ENCODE results near the gene GREM1. TPM values are rescaled to one million over a fixed set of nuclear protein-coding genes. Genes with fewer than 3 reads are reported as not detected.

Gene GREM1
- total and polyA plus RNA-seq, 4 experiments from 2014 or later = not detected

DNA sequence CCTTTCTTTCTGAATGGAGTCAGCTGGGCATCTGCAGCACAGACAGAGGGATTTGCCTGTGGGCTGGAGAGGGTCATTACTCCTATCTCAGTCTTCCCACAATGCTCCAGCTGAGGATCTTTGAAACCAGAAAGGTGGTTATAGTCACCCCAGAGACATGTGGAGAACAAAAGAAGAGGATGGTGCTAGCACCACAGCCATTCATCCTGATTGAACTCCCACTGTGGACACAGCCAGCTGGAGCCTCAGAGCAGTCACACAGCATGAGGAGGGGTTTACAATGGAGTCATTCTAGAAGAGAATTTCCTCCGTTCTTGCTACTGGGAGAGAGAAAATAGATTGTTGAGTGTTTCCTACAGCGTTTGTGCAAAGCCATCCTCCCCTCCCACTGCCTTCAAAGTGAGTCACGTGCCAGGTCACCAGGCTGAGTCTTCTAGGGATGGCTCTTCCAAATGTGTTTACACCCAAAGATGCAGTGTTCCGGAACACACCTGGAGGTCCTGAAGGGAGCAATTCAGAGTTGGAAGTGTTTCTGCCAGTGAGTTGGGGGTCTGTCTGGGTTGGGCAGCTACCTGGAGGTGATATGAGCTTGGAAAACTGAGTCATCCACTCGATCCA is 18.9 kb upstream of the GREM1 start:
- no peaks in the 10 kb centered on the region for H3K4me1 Mint-ChIP-seq
- H3K36me3 Mint-ChIP-seq = no peaks in the 10 kb centered on the region
- no peak overlapping the region for H3K27ac Mint-ChIP-seq
- Histone ChIP-seq H3K9me3 (ENCODE audit: control insufficient read depth in 1 of 2, low read length in 2 of 2) (no peaks in the 10 kb centered on the region), H3K4me3 (ENCODE audit: low read length in 2 of 2) (no peak overlapping the region), H3K27me3 (ENCODE audit: insufficient read depth, low read length) (no peaks in the 10 kb centered on the region), H3K4me1 (ENCODE audit: insufficient read depth, low read length) (no peaks in the 10 kb centered on the region), H3K27ac (ENCODE audit: low read depth, low read length) (no peak overlapping the region), H3K36me3 (ENCODE audit: insufficient read depth, low read length) (no peaks in the 10 kb centered on the region)
- ChIA-PET POLR2A (ENCODE audit: partially characterized antibody) (no interaction called here), CTCF (ENCODE audit: partially characterized antibody) (no interaction called here)
- intact Hi-C loops (cut with micrococcal nuclease) = no loop called here
- peaks cover 5 to 7% of the 10 kb centered on the region in 2 donors for H3K27me3 Mint-ChIP-seq
- DNase-seq = no peak
- no peaks in the 10 kb centered on the region for H3K9me3 Mint-ChIP-seq
- H3K4me3 Mint-ChIP-seq = no peak overlapping the region

GRCh38 chr15:32700501-32701150 is 17.2 kb upstream of the GREM1 start:
- no peaks in the 10 kb centered on the region for H3K9me3 Mint-ChIP-seq
- no peaks in the 10 kb centered on the region for H3K27me3 ChIP-seq (ENCODE audit: insufficient read depth, low read length)
- CTCF ChIA-PET (ENCODE audit: partially characterized antibody) = no interaction called here
- POLR2A ChIA-PET (ENCODE audit: partially characterized antibody) = no interaction called here
- no peak overlapping the region for H3K4me3 Mint-ChIP-seq
- no peaks in the 10 kb centered on the region for H3K9me3 ChIP-seq (ENCODE audit: control insufficient read depth in 1 of 2, low read length in 2 of 2)
- H3K4me1 ChIP-seq (ENCODE audit: insufficient read depth, low read length) = no peaks in the 10 kb centered on the region
- H3K4me1 Mint-ChIP-seq = no peaks in the 10 kb centered on the region
- no peaks in the 10 kb centered on the region for H3K36me3 ChIP-seq (ENCODE audit: insufficient read depth, low read length)
- H3K27me3 Mint-ChIP-seq = peaks cover 8 to 11% of the 10 kb centered on the region in 2 donors
- no peak overlapping the region for H3K27ac Mint-ChIP-seq
- no peak for DNase-seq
- H3K36me3 Mint-ChIP-seq = no peaks in the 10 kb centered on the region
- H3K27ac ChIP-seq (ENCODE audit: low read depth, low read length) = no peak overlapping the region
- H3K4me3 ChIP-seq (ENCODE audit: low read length in 2 of 2) = no peak overlapping the region
- intact Hi-C loops (cut with micrococcal nuclease) = no loop called here

DNA sequence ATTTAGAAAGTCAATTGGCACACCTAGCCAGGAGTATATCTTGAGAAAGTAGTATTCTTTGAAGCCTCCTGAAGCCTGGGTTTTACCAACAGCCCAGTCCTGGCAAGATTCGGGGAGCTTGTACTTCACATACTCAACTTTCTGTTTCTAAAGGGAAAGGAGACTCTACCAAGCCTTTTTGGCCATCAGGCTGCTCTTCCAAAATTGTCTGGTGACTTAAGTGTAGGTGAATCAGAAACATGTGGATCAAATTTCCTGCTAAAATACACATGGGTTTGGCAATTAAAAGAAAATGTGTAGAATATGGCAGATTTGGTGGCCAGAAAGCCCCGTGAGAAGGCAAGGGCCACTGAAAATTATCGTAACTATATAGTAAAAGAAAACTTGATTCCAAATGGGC is 15.9 kb upstream of the GREM1 start:
- Mint-ChIP-seq H3K27ac (no peak overlapping the region), H3K9me3 (no peaks in the 10 kb centered on the region), H3K36me3 (no peaks in the 10 kb centered on the region), H3K27me3 (peaks cover 11 to 12% of the 10 kb centered on the region in 2 donors), H3K4me1 (no peaks in the 10 kb centered on the region), H3K4me3 (no peak overlapping the region)
- Histone ChIP-seq H3K4me1 (ENCODE audit: insufficient read depth, low read length) (no peaks in the 10 kb centered on the region), H3K4me3 (ENCODE audit: low read length in 2 of 2) (no peak overlapping the region), H3K9me3 (ENCODE audit: control insufficient read depth in 1 of 2, low read length in 2 of 2) (no peaks in the 10 kb centered on the region), H3K27ac (ENCODE audit: low read depth, low read length) (no peak overlapping the region), H3K36me3 (ENCODE audit: insufficient read depth, low read length) (no peaks in the 10 kb centered on the region), H3K27me3 (ENCODE audit: insufficient read depth, low read length) (no peaks in the 10 kb centered on the region)
- no peak for DNase-seq
- ChIA-PET POLR2A (ENCODE audit: partially characterized antibody) (no interaction called here), CTCF (ENCODE audit: partially characterized antibody) (no interaction called here)
- intact Hi-C loops (cut with micrococcal nuclease) = no loop called here

- Histone ChIP-seq H3K4me1 (ENCODE audit: insufficient read depth, low read length) (no peaks in the 10 kb centered on the region), H3K36me3 (ENCODE audit: insufficient read depth, low read length) (no peaks in the 10 kb centered on the region), H3K9me3 (ENCODE audit: control insufficient read depth in 1 of 2, low read length in 2 of 2) (no peaks in the 10 kb centered on the region), H3K4me3 (ENCODE audit: low read length in 2 of 2) (no peak overlapping the region), H3K27ac (ENCODE audit: low read depth, low read length) (no peak overlapping the region), H3K27me3 (ENCODE audit: insufficient read depth, low read length) (no peaks in the 10 kb centered on the region)
- POLR2A ChIA-PET (ENCODE audit: partially characterized antibody) = no interaction called here
- H3K4me3 Mint-ChIP-seq = no peak overlapping the region
- intact Hi-C loops (cut with micrococcal nuclease) = no loop called here
- no peak for DNase-seq
- H3K36me3 Mint-ChIP-seq = no peaks in the 10 kb centered on the region
- CTCF ChIA-PET (ENCODE audit: partially characterized antibody) = interaction anchor here (0.9 kb wide), 1 partner anchor 42 kb away, joined by 3 read pairs; no protein-coding TSS in a partner anchor
- H3K9me3 Mint-ChIP-seq = peaks cover 0 to 2% (median 0%) of the 10 kb centered on the region in 8 donors
- no peaks in the 10 kb centered on the region for H3K4me1 Mint-ChIP-seq
- no peak overlapping the region for H3K27ac Mint-ChIP-seq
- H3K27me3 Mint-ChIP-seq = peaks cover 14 to 21% of the 10 kb centered on the region in 2 donors
Observed at GRCh38 chr15:32704395-32704981, 13.3 kb upstream of the GREM1 start.

DNA sequence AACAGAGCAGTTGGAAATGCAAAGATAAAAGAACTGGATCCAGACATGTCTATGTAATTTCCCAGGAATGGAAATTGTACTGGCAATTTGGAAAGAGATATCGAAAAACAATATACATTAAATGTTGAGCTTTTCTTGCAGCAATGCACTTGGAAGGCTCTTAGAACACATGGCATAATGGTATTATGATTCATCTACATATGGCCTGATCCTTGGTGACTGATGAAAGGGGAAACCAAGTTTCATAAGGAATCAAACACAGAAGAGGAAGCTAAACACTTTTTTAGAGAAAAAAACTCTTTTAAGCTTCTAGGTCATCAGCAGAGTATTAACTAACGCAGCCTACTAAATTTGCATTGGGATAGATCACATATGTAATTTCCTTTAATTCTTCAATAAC is 12.4 kb upstream of the GREM1 start:
- H3K4me1 ChIP-seq (ENCODE audit: insufficient read depth, low read length) = no peaks in the 10 kb centered on the region
- POLR2A ChIA-PET (ENCODE audit: partially characterized antibody) = no interaction called here
- intact Hi-C loops (cut with micrococcal nuclease) = no loop called here
- H3K4me3 ChIP-seq (ENCODE audit: low read length in 2 of 2) = no peak overlapping the region
- no peak overlapping the region for H3K27ac Mint-ChIP-seq
- no peak overlapping the region for H3K27ac ChIP-seq (ENCODE audit: low read depth, low read length)
- H3K4me1 Mint-ChIP-seq = no peaks in the 10 kb centered on the region
- H3K4me3 Mint-ChIP-seq = no peak overlapping the region
- H3K36me3 ChIP-seq (ENCODE audit: insufficient read depth, low read length) = no peaks in the 10 kb centered on the region
- CTCF ChIA-PET (ENCODE audit: partially characterized antibody) = interaction anchor here (1.0 kb wide), 1 partner anchor 43 kb away, joined by 3 read pairs; no protein-coding TSS in a partner anchor
- no peaks in the 10 kb centered on the region for H3K9me3 ChIP-seq (ENCODE audit: control insufficient read depth in 1 of 2, low read length in 2 of 2)
- H3K36me3 Mint-ChIP-seq = no peaks in the 10 kb centered on the region
- H3K27me3 ChIP-seq (ENCODE audit: insufficient read depth, low read length) = no peaks in the 10 kb centered on the region
- no peak for DNase-seq
- peaks cover 0 to 2% (median 0%) of the 10 kb centered on the region in 8 donors for H3K9me3 Mint-ChIP-seq
- H3K27me3 Mint-ChIP-seq = peaks cover 16 to 21% of the 10 kb centered on the region in 2 donors

DNA sequence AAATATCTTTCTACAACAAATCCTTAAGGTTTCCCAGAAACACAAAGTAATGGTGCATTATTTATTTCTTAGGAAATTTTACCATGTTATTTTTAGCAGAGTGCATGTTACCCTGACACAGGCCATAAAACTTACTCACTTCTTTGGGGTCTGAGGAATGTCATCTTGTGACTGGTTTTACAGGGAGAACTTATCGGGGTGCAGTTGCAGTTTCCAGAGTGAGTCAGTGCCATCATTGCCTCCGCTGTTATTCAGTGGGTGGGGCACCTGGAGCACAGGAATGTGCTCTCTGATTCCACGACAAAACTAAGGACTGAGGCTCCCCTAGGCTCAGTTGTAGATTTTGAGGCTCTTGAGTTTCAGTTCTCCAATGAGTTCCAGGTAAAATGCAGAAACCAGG is 11.1 kb upstream of the GREM1 start:
- H3K4me3 Mint-ChIP-seq = no peak overlapping the region
- no peaks in the 10 kb centered on the region for H3K4me1 ChIP-seq (ENCODE audit: insufficient read depth, low read length)
- CTCF ChIA-PET (ENCODE audit: partially characterized antibody) = no interaction called here

GRCh38 chr15:32707436-32707835 is 10.4 kb upstream of the GREM1 start:
- Histone ChIP-seq H3K4me1 (ENCODE audit: insufficient read depth, low read length) (no peaks in the 10 kb centered on the region), H3K4me3 (ENCODE audit: low read length in 2 of 2) (no peak overlapping the region), H3K36me3 (ENCODE audit: insufficient read depth, low read length) (no peaks in the 10 kb centered on the region), H3K9me3 (ENCODE audit: control insufficient read depth in 1 of 2, low read length in 2 of 2) (no peaks in the 10 kb centered on the region), H3K27ac (ENCODE audit: low read depth, low read length) (no peak overlapping the region), H3K27me3 (ENCODE audit: insufficient read depth, low read length) (no peaks in the 10 kb centered on the region)
- ChIA-PET CTCF (ENCODE audit: partially characterized antibody) (no interaction called here), POLR2A (ENCODE audit: partially characterized antibody) (interaction anchor here (0.6 kb wide), 1 partner anchor 14 kb away, joined by 6 read pairs; no protein-coding TSS in a partner anchor)
- peaks cover 20% of the 10 kb centered on the region in 2 donors for H3K27me3 Mint-ChIP-seq
- H3K36me3 Mint-ChIP-seq = no peaks in the 10 kb centered on the region
- peaks cover 0 to 2% (median 0%) of the 10 kb centered on the region in 8 donors for H3K9me3 Mint-ChIP-seq
- no peaks in the 10 kb centered on the region for H3K4me1 Mint-ChIP-seq
- H3K27ac Mint-ChIP-seq = no peak overlapping the region
- intact Hi-C loops (cut with micrococcal nuclease) = no loop called here
- H3K4me3 Mint-ChIP-seq = no peak overlapping the region
- no peak for DNase-seq

More for the DNA sequence above, 11.1 kb upstream of the GREM1 start:
- intact Hi-C loops (cut with micrococcal nuclease) = no loop called here
- Histone ChIP-seq H3K4me3 (ENCODE audit: low read length in 2 of 2) (no peak overlapping the region), H3K27me3 (ENCODE audit: insufficient read depth, low read length) (no peaks in the 10 kb centered on the region), H3K27ac (ENCODE audit: low read depth, low read length) (no peak overlapping the region), H3K9me3 (ENCODE audit: control insufficient read depth in 1 of 2, low read length in 2 of 2) (no peaks in the 10 kb centered on the region), H3K36me3 (ENCODE audit: insufficient read depth, low read length) (no peaks in the 10 kb centered on the region)
- peaks cover 0 to 2% (median 0%) of the 10 kb centered on the region in 8 donors for H3K9me3 Mint-ChIP-seq
- no peaks in the 10 kb centered on the region for H3K36me3 Mint-ChIP-seq
- POLR2A ChIA-PET (ENCODE audit: partially characterized antibody) = no interaction called here
- no peak overlapping the region for H3K27ac Mint-ChIP-seq
- no peak for DNase-seq
- H3K4me1 Mint-ChIP-seq = no peaks in the 10 kb centered on the region
- H3K27me3 Mint-ChIP-seq = peaks cover 20 to 21% of the 10 kb centered on the region in 2 donors
